SK-N-SH (cell line): ENCODE results near the gene FGGY. TPM values are rescaled to one million over a fixed set of nuclear protein-coding genes. Genes with fewer than 3 reads are reported as not detected.

Source experiments
- CTCF ChIA-PET: fragments of 300-600, 350-600 bp; formaldehyde crosslinking; extraction: SDS; loops from one replicate; lab custom pipeline; 2021; lab: Yijun Ruan, JAX
- POLR2A ChIA-PET: fragments of 350-600 bp; sonication (Branson Sonifier 250); formaldehyde crosslinking; extraction: SDS; loops from one replicate; lab custom pipeline; 2020; ENCODE audit warnings: antibody characterized with exemption, inconsistent platforms; lab: Yijun Ruan, JAX
- DNase-seq: peaks from one replicate; pipeline ENCODE4 v3.0.0; 2012
- H2AFZ ChIP-seq: fragments of 200-600 bp; sonication (generic); 2 replicates; pipeline ENCODE4 v1.8.1; 2016; ENCODE audit warnings: antibody characterized with exemption, mild to moderate bottlenecking, low read depth
- H3F3A ChIP-seq: fragments of 200-600 bp; sonication (generic); replicated peaks from 2 replicates; pipeline ENCODE3; 2016; ENCODE audit warnings: antibody characterized with exemption, mild to moderate bottlenecking; ENCODE audit not compliant: insufficient read depth
- H3K27ac ChIP-seq, 2 experiments: fragments of 200-500 bp in 1 of 2; fragments of 200-600 bp in 1 of 2; sonication (Bioruptor generic) in 1 of 2; sonication (generic), shearing (Covaris generic) in 1 of 2; 2 replicates each; pipeline versions ENCODE4 v1.5.1 to v1.6.1; 2014 to 2016; ENCODE audit warnings: low read depth in 2 of 2, inconsistent platforms in 1 of 2, low read length in 1 of 2, mild to moderate bottlenecking in 1 of 2, mixed read lengths in 1 of 2
- H3K27me3 ChIP-seq: fragments of 200-600 bp; sonication (generic), shearing (Covaris generic); 2 replicates; pipeline ENCODE4 v1.6.1; 2016; ENCODE audit warnings: mixed run types; ENCODE audit not compliant: insufficient read depth
- H3K36me3 ChIP-seq, 2 experiments: fragments of 200-500 bp in 1 of 2; fragments of 200-600 bp in 1 of 2; sonication (Bioruptor generic) in 1 of 2; sonication (generic) in 1 of 2; replicated peaks in 1 of 2; 2 replicates each; pipeline versions ENCODE3 to v1.5.1; 2014 to 2016; ENCODE audit warnings: low read length in 1 of 2, mild to moderate bottlenecking in 1 of 2; ENCODE audit not compliant: insufficient read depth in 2 of 2, control insufficient read depth in 1 of 2
- H3K4me1 ChIP-seq, 2 experiments: fragments of 200-500 bp in 1 of 2; fragments of 200-600 bp in 1 of 2; sonication (Bioruptor generic) in 1 of 2; sonication (generic), shearing (Covaris generic) in 1 of 2; 2 replicates each; pipeline versions ENCODE4 v1.5.1 to v1.6.1; 2014 to 2016; ENCODE audit warnings: low read depth in 1 of 2, low read length in 1 of 2, mixed run types in 1 of 2; ENCODE audit not compliant: insufficient read depth in 2 of 2, control insufficient read depth in 1 of 2
- H3K4me2 ChIP-seq: fragments of 200-600 bp; sonication (generic), shearing (Covaris generic); 2 replicates; pipeline ENCODE4 v1.6.1; 2017; ENCODE audit warnings: mixed run types
- H3K4me3 ChIP-seq, 2 experiments: fragments of 200-500 bp in 1 of 2; fragments of 200-600 bp in 1 of 2; sonication (Bioruptor generic) in 1 of 2; sonication (generic), shearing (Covaris generic) in 1 of 2; 2 replicates each; pipeline versions ENCODE4 v1.5.1 to v1.8.1; 2014 to 2016; ENCODE audit warnings: low read depth in 2 of 2, inconsistent platforms in 1 of 2, low read length in 1 of 2, mild to moderate bottlenecking in 1 of 2, mixed read lengths in 1 of 2, moderate library complexity in 1 of 2
- H3K79me2 ChIP-seq: fragments of 200-600 bp; sonication (generic); 2 replicates; pipeline ENCODE4 v1.8.1; 2017; ENCODE audit warnings: mild to moderate bottlenecking; ENCODE audit not compliant: insufficient read depth
- H3K9ac ChIP-seq: fragments of 200-600 bp; sonication (generic); 2 replicates; pipeline ENCODE4 v1.6.1; 2017; ENCODE audit warnings: mixed run types
- H3K9me2 ChIP-seq: fragments of 200-600 bp; sonication (generic); 2 replicates; pipeline ENCODE4 v1.6.1; 2017; ENCODE audit warnings: mixed run types
- H3K9me3 ChIP-seq: fragments of 200-600 bp; sonication (generic); 2 replicates; pipeline ENCODE4 v1.6.1; 2017; ENCODE audit warnings: mixed run types, mild to moderate bottlenecking, moderate library complexity
- H4K20me1 ChIP-seq: fragments of 200-600 bp; sonication (generic); 2 replicates; pipeline ENCODE4 v1.6.1; 2017; ENCODE audit warnings: mild to moderate bottlenecking, mixed run types; ENCODE audit not compliant: insufficient read depth
- CHD2 ChIP-seq: fragments of 150-350 bp; IDR thresholded peaks from 2 replicates; pipeline ENCODE4 v1.6.1; 2018; ENCODE audit warnings: low read length; ENCODE audit not compliant: partially characterized antibody
- EZH2phosphoT487 ChIP-seq: fragments of 200-600 bp; sonication (generic); IDR thresholded peaks from 2 replicates; pipeline ENCODE4 v1.6.1; 2017; ENCODE audit warnings: low read depth, mixed run types, mild to moderate bottlenecking, antibody characterized with exemption, moderate library complexity, borderline replicate concordance
- FOSL2 ChIP-seq: IDR thresholded peaks from 2 replicates; pipeline ENCODE4 v1.4.0; 2012; ENCODE audit warnings: low read depth, mild to moderate bottlenecking, moderate library complexity, borderline replicate concordance
- FOXM1 ChIP-seq: IDR thresholded peaks from 2 replicates; pipeline ENCODE4 v1.4.0; 2012; ENCODE audit warnings: low read depth, mild to moderate bottlenecking
- GABPA ChIP-seq: IDR thresholded peaks from 2 replicates; pipeline ENCODE4 v1.4.0; 2012; ENCODE audit warnings: low read depth, mild to moderate bottlenecking
- GATA2 ChIP-seq: sonication (generic); formaldehyde crosslinking; IDR thresholded peaks from 2 replicates; pipeline ENCODE4 v1.5.0; 2020; ENCODE audit warnings: mild to moderate bottlenecking, missing genetic modification reagents
- JUND ChIP-seq: IDR thresholded peaks from 2 replicates; pipeline ENCODE4 v1.4.0; 2012
- MAX ChIP-seq: IDR thresholded peaks from 2 replicates; pipeline ENCODE4 v1.4.0; 2012; ENCODE audit warnings: low read depth
- PBX3 ChIP-seq: IDR thresholded peaks from 2 replicates; pipeline ENCODE4; 2012
- POLR2AphosphoS5 ChIP-seq: IDR thresholded peaks from 2 replicates; pipeline ENCODE4 v1.6.1; 2012; ENCODE audit warnings: low read depth, low read length
- RXRA ChIP-seq: IDR thresholded peaks from 2 replicates; pipeline ENCODE4 v1.4.0; 2012; ENCODE audit warnings: low read depth, mild to moderate bottlenecking, borderline replicate concordance
- TCF12 ChIP-seq: IDR thresholded peaks from 2 replicates; pipeline ENCODE4 v1.4.0; 2012
- TEAD4 ChIP-seq: IDR thresholded peaks from 2 replicates; pipeline ENCODE4 v1.4.0; 2012; ENCODE audit warnings: mild to moderate bottlenecking, borderline replicate concordance; ENCODE audit not compliant: insufficient read depth
- YY1 ChIP-seq: IDR thresholded peaks from 2 replicates; pipeline ENCODE4 v1.4.0; 2012; ENCODE audit warnings: low read depth, mild to moderate bottlenecking
- ZBTB33 ChIP-seq: IDR thresholded peaks from 2 replicates; pipeline ENCODE4 v1.4.0; 2012; ENCODE audit warnings: low read depth, borderline replicate concordance
- WGBS: methylation state at CpG from one replicate; pipeline ENCODE4 v1.1.6; 2017; ENCODE audit warnings: low lambda C conversion rate; 5-methylcytosine and 5-hydroxymethylcytosine counted together
- polyA plus RNA-seq, 3 experiments: library from polyadenylated mRNA; depleted of rRNA; stranded (reverse); fragments of >200 nt; gene quantifications; 2 replicates each; pipeline ENCODE4 v1.2.3, GENCODE V29; 2012
- TF ChIP-seq, protein P1 (sequence below): IDR thresholded peaks from 2 replicates; pipeline ENCODE4 v1.4.0; 2012; ENCODE audit warnings: low read depth, borderline replicate concordance

FGGY gene
- polyA plus RNA-seq, 1 of the 3 experiments (the other 2 are of a cell fraction), result 10.3 TPM

GRCh38 chr1:59475737-59476136 is 178.8 kb downstream of the FGGY start:
- H3K9me2 ChIP-seq, result no peaks in the 10 kb centered on the region
- CTCF ChIA-PET, result interaction anchor here (1.0 kb wide), 1 partner anchor 9 kb away, joined by 3 read pairs; no protein-coding TSS in a partner anchor
- no peaks in the 10 kb centered on the region for H4K20me1 ChIP-seq
- H3K4me1 ChIP-seq, result no peaks in the 10 kb centered on the region; a peak in 1 of 4 replicates
- POLR2A ChIA-PET, result no interaction called here
- no peak overlapping the region for H3K4me3 ChIP-seq
- H3K27me3 ChIP-seq, result no peaks in the 10 kb centered on the region
- H3K79me2 ChIP-seq, result no peaks in the 10 kb centered on the region
- DNase-seq, result no peak
- no peaks in the 10 kb centered on the region for H3F3A ChIP-seq
- no peak overlapping the region for H3K27ac ChIP-seq
- TF ChIP-seq ZBTB33 (no peak), FOXM1 (no peak), RXRA (no peak), PBX3 (no peak), TCF12 (no peak), MAX (no peak), CHD2 (no peak), EZH2phosphoT487 (no peak), YY1 (no peak), TEAD4 (no peak), GABPA (no peak), POLR2AphosphoS5 (no peak), JUND (no peak), FOSL2 (no peak)
- TF ChIP-seq, protein P1, sequence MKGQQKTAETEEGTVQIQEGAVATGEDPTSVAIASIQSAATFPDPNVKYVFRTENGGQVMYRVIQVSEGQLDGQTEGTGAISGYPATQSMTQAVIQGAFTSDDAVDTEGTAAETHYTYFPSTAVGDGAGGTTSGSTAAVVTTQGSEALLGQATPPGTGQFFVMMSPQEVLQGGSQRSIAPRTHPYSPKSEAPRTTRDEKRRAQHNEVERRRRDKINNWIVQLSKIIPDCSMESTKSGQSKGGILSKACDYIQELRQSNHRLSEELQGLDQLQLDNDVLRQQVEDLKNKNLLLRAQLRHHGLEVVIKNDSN, result no peak
- no peaks in the 10 kb centered on the region for H3K9me3 ChIP-seq
- no peak overlapping the region for H3K9ac ChIP-seq
- no peaks in the 10 kb centered on the region for H3K36me3 ChIP-seq
- 85% methylated on average over 4 of the region's 4 CpGs for WGBS
- H2AFZ ChIP-seq, result no peak overlapping the region
- H3K4me2 ChIP-seq, result no peak overlapping the region

- H3K27ac ChIP-seq, result no peak overlapping the region
- no peak overlapping the region for H3K9ac ChIP-seq
- DNase-seq, result no peak
- H3K4me3 ChIP-seq, result no peak overlapping the region
- no peaks in the 10 kb centered on the region for H3K9me3 ChIP-seq
- H3K79me2 ChIP-seq, result no peaks in the 10 kb centered on the region
- no peaks in the 10 kb centered on the region; a peak in 1 of 4 replicates for H3K4me1 ChIP-seq
- H2AFZ ChIP-seq, result no peak overlapping the region
- H3K36me3 ChIP-seq, result no peaks in the 10 kb centered on the region
- no peak for TF ChIP-seq GATA2
- TF ChIP-seq JUND, result 0 out of 2 replicates have a peak, but pooled peaks have one; percentile 40
- TF ChIP-seq TCF12, result peak; percentile 56
- TF ChIP-seq FOSL2, result peak; percentile 51; the same call in 1 of the 2 replicates
- TF ChIP-seq TEAD4, result no peak
- peak; percentile 36; the same call in 1 of the 2 replicates for TF ChIP-seq PBX3
- TF ChIP-seq RXRA, result 0 out of 2 replicates have a peak, but pooled peaks have one; percentile 11
- H3K4me2 ChIP-seq, result no peak overlapping the region
- no peaks in the 10 kb centered on the region for H3K27me3 ChIP-seq
- H3K9me2 ChIP-seq, result no peaks in the 10 kb centered on the region
- POLR2A ChIA-PET, result no interaction called here
- WGBS, result 92% methylated on average over 6 of the region's 6 CpGs
- no peaks in the 10 kb centered on the region for H3F3A ChIP-seq
- no peaks in the 10 kb centered on the region for H4K20me1 ChIP-seq
- CTCF ChIA-PET, result no interaction called here
These were observed 180.4 kb downstream of the FGGY start for GRCh38 chr1:59477286-59477685.
